GM19463 (cell line): ENCODE measurements around the gene COBLL1.
"Not testable (repeated sequence)": the region's sequence is repeated elsewhere in the genome, so short reads cannot be mapped to it uniquely, and the experiment has no call there.

Experiments used
- ATAC-seq: cut with Tn5 transposase; IDR thresholded peaks from one replicate; pipeline ENCODE4 v1.9.1; 2021; ENCODE audit warnings: mild to moderate bottlenecking, moderate library complexity; ENCODE audit not compliant: unreplicated experiment

Gene COBLL1, protein sequence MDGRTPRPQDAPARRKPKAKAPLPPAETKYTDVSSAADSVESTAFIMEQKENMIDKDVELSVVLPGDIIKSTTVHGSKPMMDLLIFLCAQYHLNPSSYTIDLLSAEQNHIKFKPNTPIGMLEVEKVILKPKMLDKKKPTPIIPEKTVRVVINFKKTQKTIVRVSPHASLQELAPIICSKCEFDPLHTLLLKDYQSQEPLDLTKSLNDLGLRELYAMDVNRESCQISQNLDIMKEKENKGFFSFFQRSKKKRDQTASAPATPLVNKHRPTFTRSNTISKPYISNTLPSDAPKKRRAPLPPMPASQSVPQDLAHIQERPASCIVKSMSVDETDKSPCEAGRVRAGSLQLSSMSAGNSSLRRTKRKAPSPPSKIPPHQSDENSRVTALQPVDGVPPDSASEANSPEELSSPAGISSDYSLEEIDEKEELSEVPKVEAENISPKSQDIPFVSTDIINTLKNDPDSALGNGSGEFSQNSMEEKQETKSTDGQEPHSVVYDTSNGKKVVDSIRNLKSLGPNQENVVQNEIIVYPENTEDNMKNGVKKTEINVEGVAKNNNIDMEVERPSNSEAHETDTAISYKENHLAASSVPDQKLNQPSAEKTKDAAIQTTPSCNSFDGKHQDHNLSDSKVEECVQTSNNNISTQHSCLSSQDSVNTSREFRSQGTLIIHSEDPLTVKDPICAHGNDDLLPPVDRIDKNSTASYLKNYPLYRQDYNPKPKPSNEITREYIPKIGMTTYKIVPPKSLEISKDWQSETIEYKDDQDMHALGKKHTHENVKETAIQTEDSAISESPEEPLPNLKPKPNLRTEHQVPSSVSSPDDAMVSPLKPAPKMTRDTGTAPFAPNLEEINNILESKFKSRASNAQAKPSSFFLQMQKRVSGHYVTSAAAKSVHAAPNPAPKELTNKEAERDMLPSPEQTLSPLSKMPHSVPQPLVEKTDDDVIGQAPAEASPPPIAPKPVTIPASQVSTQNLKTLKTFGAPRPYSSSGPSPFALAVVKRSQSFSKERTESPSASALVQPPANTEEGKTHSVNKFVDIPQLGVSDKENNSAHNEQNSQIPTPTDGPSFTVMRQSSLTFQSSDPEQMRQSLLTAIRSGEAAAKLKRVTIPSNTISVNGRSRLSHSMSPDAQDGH

DNA sequence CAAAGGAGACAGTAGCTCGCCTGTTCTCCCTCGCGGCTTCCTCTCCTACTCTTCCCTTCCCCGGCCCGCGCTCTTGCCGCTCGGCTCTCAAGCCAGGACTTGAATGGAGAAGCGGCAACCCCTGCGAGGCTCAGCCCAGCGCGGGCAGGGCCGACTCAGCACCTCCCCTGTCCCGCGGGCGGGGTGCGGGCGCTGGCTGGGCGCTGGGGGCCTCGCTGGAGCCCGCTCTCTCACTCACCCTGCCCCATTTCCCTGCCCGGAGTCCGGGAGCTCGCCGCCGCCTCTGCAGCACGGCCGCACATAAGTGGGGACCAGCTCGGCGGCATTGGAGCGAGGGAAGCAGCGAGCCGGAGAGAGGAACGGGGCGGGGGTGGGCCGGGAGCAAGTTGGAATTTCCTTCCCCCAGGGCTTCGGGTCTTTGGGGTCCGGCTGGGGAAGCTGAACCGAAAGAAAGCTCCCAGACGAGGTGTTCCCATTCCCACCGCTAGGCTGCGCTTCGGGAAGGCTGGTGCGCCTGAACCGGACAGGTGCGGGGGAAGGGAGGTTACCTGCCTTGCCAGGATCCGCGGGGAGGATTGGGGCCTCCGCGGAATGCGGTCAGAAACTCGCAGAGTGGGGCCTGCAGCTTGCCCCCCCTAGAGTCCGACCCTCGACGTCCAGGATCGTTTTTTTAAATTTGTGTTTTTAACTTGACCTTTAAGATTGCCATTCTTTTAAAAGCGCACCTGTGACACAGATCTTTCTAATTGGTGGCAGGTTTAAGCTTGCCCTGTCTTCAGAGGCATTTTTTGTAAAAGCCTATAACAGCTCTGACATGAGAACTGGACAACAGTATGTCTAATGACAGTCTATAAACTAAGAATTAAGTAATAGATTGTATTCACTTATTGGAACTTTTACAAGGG, at the start of gene COBLL1:
COBLL1 (minus strand) TSS at position 105 of the 905 bp plus-strand sequence. CDS start 627 bp downstream, outside the sequence.
- peak; percentile 69 for ATAC-seq

DNA sequence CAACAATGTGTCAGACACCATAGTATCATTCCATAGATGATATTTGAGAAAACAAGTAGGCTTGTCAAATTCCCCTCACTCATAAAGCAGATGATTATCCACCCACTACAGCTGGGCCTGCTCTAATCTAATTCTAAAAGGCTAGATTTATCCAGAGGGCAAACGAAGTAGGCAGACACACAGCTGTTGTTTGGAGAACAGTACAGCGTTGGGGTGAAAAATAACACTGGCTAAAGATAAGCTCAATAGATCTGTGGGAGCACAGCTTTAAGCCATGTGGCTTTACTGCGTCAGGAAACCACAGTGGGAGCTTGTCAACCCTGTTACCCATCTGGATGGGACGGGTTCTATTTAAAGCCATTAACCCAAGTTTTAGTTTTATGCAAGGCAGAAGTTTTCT, 48.9 kb upstream of the COBLL1 start:
- no peak for ATAC-seq

DNA sequence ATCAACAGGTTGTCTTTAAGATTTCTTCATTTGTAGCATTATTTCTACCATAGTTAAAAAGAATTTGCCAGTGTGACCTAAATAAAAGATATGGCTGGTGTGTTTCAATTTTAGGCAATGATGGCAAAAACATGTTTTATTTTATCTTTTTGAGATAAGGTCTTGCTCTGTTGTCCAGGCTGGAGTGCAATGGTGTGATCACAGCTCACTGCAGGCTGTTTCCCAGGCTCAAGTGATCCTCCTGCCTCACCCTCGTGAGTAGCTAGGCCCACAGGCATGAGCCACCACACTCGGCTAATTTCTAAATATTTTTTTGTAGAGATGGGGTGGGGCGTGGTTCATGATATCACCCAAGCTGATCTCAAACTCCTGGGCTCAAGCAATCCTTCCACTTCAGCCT, 47.0 kb upstream of the COBLL1 start:
- no peak for ATAC-seq

DNA sequence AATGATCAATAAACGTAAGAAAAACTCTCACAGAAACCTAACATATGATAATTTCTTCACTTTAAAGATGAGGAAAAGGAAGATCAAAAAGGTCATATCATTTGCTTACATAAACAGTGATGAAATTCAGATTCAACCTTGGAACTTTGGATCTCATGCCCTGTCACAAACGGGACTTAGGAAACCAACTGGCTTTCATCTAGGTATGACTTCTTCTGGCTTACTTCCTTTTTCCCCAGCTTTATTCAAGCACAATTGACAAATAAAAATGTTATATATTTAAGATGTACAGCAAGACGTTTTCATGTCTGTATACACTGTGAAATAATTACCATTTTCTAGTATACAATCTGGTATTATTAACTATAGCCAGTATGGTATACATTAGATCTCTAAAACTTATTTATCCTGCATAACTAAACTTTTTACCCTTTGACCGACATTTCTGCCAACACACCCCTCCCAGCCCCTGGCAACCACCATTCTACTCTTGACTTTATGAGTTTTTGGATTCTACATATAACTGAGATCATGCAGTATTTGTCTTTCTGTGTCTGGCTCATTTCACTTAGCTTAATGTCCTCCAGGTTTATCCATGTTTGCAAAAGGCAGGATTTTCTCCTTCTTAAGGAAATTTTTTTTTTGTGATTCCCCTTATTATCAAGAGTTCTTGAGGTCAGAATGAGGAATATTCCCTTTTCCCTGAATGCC, 46.0 kb upstream of the COBLL1 start:
- ATAC-seq: no peak

DNA sequence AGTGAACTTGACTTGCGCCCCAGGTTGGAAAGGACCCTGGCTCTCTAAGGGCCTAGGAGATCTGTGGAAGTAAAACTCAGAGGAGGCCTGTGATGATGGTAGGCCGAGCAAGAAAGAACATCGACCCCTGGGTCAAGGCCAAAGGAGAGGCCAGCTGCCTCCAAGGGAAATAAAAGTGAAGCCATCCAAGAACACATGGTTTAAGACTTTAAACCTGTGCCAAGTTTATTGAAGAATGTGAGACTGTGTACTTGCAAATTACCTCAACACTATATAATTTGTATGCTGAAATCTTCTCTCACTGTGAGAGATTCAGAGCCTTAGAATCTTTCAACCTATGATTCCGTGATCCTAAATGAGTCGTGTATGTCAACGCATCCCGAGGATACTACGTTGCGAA, 40.7 kb upstream of the COBLL1 start:
- ATAC-seq: no peak

DNA sequence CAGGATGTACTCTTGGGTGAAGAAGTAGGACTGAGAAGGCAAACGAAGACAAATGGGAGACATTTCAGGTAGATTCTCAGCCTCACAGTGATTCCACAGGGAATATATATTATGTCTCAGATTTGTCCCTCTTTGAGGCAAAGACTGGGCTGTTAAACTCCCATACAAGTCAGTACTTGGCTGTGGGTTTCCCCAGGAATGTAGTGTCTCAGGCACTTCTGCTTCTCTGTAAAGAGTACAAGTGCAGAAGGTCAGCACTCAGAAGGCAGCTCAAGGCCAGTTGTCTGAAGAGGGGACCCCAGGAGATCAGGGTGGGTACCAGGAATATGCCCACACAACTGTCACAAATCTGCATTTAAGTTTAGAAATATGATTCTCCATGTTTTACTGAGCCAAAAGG, 39.9 kb upstream of the COBLL1 start:
- ATAC-seq: no peak

DNA sequence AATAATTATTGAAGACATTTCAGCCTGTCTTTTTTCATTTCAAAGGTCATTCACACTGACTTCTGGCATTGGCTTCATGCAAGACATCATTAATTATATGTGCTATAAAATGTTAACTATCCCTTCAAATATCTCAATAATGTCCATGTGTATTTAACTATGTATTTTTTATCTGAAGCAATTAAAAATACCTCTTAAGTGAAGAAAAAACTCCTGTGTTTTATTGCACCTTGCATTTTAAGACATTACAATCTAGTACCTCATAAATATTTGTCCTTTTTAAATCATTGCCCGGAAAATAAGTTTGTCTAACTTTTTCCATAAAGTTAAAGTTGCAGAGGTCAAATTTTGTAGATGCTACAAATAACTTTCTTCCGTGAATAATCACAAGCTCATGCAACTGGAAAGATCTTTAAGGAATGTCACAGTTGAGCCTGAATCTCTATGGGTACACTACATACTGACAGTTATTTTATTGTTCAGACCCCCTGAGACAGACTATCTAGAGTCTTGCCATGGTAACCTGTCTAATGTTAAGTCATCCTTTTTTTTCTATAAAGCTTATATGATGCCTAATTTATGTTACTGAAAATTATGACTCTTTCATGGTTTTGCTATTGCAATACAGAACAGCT, 38.4 kb upstream of the COBLL1 start:
- no peak for ATAC-seq

DNA sequence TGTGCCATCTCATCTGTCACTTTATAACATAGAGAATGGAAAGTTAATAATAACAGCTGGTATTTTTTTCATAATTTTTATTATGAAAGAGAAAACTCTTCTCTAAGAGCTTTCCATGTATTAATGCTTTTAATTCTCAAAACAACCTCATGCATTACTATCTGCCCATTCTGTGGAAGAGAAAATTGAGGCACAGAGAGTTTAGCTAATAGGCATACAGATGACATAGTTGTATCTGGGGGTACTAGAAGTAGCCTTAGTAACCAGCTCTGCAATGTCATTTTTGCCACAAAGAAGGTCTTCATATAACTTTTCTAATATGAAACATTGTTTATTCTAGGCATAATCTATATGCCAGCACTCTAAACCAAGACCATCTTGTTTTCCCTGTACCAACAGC, 36.3 kb upstream of the COBLL1 start:
- no peak for ATAC-seq

DNA sequence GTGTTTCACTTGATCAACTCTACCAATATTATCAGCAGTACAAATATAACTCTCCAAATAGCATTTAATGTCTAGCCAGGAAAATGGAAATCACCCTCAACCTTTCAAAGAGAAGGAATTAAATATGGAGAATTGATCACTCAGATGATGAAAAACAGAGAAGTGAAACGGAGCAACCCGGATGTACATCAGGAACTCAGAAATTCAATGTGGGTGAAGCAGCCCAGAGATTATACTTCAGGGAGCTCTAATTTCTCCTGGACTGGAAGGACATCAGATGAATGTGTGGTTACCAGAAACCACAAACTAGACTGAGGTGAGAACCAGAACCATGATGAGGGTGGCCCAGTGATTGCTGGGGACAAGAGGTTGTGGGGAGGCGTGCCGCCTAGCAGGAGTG, 35.5 kb upstream of the COBLL1 start:
- ATAC-seq: no peak

DNA sequence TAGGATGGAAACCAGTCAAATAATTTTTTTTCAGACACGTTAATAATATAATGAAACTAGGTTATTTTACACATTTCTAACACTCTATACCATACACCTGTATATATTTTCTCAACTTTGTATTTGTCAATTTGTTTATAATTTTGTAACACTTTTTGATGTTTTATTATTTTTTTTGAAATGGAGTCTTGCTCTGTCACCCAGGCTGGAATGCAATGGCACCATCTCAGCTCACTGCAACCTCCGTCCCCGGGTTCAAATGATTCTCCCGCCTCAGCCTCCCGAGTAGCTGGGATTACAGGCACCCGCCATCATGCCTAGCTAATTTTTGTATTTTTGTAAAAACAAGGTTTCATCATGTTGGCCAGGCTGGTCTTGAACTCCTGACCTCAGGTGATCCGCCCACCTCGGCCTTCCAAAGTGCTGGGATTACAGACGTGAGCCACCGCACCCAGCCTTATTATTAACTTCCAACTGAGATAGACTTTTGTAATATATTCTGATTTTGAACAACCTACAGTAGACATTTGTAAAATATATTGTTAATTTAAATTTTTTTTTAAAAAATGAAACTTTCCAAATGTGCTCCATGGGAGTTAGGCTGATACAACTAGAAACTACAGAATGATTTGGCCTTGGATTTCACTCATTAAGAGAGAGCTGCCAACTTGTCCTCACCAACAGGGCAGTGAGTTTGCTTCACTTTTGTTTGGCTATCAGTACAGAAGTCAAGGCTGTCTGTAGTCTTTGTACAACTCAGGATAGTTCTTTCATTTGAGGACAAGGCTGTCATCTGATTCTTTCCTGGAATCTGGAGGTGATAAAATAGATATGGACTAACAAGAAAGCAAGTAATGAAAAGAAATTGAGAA, 33.9 kb upstream of the COBLL1 start:
- ATAC-seq: no peak

DNA sequence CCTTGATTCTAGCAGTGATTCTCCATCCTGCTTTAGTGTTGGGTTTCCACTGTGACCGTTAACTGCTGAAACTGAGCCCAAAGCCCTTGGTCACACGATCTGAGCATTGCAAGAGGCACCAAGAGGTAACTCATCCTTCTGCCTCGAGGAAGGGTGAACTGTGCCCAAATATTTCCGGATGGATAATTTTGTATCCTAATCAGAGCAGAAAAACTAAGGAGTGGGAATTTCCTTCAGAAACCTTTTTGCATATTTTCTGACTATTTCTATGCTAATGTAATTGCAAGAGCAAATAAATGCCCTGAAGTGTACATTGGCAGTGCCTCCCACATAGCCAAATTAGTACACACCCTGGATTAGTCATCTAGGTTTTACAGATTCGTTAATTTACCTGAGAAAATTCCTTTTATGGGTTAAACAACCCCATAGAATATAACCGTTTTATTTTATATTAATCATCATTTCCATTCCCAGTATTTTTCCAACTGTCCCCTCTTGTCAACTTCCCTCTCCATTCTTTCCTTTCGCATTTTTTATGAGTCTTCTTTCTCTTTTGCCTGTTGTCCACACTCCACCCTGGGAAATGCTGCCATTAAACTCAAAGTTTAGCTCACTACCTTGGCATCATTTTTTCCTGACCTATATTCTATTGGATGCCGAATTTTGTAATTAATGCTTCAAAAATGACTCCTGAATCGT, 31.7 kb upstream of the COBLL1 start:
- no peak for ATAC-seq

DNA sequence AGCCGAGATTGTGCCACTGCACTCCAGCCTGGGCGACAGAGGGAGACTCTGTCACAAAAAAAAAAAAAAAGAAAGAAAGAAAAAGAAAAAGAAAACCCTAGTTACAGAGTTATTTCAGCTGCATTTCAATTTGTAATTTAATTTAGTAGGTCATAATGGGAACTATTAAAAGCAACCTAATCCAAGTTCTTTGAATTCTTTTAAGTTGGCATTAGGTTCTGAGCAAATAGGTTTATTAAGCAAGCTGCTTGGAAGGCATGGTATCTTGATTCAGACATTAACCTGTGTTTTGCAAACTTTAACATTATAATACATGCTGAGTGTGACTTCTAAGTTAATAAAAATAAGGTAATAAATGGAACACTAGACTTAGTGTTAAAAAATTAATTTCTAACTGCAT, 29.8 kb upstream of the COBLL1 start:
- ATAC-seq: no peak

DNA sequence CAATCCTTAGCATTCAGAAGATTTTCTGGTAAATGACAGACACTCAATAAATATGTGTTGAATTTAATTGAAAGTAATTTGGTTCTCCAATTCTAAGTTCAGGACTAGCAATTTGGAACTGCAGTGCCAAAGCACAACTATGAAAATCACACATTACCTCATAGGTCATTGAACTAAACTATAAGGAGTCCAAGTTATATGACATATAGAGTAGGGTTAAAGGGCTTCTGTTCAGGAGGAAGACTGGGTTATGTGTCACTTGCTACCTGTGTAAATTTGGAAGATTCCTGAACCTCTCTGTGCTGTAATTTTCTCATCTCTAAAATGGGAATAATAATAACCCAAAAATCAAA, 27.8 kb upstream of the COBLL1 start:
- no peak for ATAC-seq

DNA sequence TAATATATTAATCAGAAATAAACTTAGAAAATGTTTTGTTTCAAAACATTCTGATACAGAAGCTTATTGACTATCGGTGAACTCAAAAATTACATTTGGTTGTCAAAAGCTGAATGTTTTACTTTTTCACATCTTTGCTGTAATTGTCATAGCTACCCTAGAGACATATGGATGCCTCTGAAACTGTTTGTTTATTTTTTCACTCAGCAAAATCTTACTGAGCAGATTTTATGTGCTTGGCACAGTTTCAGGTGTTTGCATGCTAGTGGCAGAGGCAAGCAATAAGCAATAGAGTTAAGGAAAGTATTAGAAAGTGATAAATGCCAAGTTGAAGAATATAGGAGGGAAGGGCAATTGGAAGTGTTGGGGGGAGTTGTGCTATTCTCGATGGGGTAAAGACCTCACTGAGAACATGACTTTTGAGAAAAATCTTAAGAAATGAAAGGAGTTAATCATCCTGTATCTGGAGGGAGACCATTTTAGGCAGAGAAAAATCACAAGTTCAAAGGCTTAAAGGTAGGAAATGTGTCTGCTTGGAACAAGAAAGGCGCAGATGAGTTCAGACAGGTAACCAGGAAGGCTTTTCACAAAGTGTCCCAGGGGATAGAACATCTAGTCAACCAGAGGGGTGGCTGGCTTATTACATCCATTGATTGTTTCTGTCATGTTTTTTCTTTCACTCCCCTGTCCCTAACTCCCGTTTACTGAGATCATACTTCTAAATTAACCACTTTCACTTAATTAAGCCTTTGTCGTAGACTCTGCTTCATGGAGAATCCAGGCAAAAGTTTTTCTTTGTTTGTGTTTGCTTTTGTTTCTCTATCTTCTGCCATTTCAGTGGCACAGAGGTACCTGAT, 27.2 kb upstream of the COBLL1 start:
- no peak for ATAC-seq

DNA sequence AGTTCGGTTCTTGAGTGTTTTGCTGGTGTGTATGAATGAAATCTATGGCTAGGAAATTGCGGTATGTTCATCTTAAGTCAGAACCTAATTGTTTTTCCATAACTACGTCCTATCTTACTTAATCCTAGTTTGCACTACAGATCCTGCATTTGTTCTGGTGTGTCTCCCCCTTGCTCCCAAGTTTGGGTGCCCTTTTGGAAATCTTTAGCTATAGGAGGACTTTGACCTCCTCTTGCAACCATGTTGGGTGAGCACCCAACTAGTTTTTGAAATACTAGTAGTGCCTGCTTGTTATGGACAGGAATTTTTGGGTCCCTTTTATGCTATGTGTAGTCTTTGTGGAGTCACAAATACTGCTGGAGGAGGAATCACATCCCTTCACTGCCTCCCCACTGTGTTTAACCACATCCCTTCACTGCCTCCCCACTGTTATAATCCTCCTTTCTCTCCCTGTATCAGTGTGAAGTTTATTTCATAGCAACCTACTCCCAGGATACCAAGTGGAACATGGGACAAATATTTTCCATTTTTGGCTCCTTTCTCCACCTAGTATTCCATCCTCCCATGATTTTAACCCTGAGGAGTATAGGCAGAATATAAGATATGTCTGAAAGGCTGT, 26.3 kb upstream of the COBLL1 start:
- no peak for ATAC-seq

DNA sequence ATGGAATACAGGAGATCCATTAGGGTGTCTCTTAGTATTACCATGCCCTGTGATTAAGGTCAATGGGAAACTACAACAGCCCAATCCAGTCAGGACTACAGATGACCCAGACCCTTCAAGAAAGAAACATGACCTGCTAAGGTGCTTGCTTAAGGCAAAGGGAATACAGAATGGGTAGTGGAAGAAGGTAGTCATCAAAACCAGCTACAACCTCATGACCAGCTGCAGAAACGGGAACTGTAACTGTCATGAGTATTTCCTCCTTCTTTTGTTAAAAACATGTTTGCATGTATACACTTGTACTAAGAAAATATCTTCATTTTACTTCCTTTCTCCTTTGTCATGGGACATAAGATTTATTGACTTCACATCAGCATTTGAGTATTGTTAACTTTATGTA, 24.8 kb upstream of the COBLL1 start:
- ATAC-seq: not testable (repeated sequence)

DNA sequence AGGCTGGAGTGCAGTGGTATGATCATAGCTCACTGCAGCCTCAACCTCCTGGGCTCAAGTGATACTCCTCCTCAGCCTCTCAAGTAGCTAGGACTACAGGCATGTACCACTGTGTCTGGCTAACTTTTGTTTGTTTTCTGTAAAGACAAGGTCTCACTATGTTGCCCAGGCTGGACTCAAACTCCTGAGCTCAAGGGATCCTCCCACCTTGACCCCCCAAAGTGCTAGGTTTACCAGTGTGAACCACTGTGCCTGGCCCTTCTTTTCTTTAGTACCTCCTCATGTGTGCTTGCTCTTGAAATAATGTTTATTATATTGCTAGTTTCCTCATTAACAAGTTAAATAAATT, 19.0 kb upstream of the COBLL1 start:
- no peak for ATAC-seq
